Esophagus muscularis mucosa (tissue), 3 donors: Measurements from ENCODE around the gene LGALS13.

ENCODE experiments used
- POLR2AphosphoS5 ChIP-seq, 2 donors: sonication (generic); formaldehyde crosslinking; IDR thresholded peaks; one replicate each; pipeline ENCODE4 v1.6.1; 2017; ENCODE audit warnings: antibody characterized with exemption in 2 of 2
- TF ChIP-seq, protein P1 (sequence below), 3 experiments: fragments of 200-600 bp in 2 of 3; fragments of 450-650 bp in 1 of 3; sonication (generic) in 2 of 3; IDR thresholded peaks; one replicate each; pipeline ENCODE4 v1.5.1; 2017 to 2019; ENCODE audit warnings: antibody characterized with exemption in 3 of 3, mild to moderate bottlenecking in 2 of 3, moderate library complexity in 1 of 3

DNA sequence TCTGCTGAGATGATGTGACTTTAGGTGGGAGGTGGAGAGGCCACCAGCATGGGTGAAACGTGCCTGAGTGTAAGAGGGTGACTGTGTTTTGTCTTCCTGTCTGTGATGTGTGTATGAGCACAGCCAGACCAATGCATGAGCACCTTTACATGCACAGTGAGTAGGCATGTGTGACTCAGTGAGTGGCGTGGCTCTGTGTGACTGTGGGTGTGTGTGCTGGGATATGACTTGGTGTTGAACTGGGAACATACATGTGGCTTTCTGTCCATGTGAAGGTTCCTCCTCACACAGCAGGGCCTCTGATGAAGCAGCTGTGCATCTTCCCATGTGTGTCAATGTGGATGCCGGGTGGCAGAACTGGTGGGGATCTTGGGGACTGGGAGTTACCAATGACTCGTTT lies 19.9 kb upstream of the LGALS13 start:
- TF ChIP-seq, protein P1, sequence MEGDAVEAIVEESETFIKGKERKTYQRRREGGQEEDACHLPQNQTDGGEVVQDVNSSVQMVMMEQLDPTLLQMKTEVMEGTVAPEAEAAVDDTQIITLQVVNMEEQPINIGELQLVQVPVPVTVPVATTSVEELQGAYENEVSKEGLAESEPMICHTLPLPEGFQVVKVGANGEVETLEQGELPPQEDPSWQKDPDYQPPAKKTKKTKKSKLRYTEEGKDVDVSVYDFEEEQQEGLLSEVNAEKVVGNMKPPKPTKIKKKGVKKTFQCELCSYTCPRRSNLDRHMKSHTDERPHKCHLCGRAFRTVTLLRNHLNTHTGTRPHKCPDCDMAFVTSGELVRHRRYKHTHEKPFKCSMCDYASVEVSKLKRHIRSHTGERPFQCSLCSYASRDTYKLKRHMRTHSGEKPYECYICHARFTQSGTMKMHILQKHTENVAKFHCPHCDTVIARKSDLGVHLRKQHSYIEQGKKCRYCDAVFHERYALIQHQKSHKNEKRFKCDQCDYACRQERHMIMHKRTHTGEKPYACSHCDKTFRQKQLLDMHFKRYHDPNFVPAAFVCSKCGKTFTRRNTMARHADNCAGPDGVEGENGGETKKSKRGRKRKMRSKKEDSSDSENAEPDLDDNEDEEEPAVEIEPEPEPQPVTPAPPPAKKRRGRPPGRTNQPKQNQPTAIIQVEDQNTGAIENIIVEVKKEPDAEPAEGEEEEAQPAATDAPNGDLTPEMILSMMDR (IDR thresholded peaks at IDR 0.05): no peak
- TF ChIP-seq POLR2AphosphoS5 (IDR thresholded peaks at IDR 0.05): no peak
